Fibroblast of upper back skin (primary cell): ENCODE measurements around the gene UGT1A4.
A peak's percentile ranks its signal among the peaks of the same experiment; 100 is the strongest.
"Not testable (repeated sequence)": the region's sequence is repeated elsewhere in the genome, so short reads cannot be mapped to it uniquely, and the experiment has no call there.

Experiments used
- DNase-seq: peaks from one replicate; pipeline ENCODE4 v3.0.0-alpha.2; 2013

UGT1A4 gene

DNA sequence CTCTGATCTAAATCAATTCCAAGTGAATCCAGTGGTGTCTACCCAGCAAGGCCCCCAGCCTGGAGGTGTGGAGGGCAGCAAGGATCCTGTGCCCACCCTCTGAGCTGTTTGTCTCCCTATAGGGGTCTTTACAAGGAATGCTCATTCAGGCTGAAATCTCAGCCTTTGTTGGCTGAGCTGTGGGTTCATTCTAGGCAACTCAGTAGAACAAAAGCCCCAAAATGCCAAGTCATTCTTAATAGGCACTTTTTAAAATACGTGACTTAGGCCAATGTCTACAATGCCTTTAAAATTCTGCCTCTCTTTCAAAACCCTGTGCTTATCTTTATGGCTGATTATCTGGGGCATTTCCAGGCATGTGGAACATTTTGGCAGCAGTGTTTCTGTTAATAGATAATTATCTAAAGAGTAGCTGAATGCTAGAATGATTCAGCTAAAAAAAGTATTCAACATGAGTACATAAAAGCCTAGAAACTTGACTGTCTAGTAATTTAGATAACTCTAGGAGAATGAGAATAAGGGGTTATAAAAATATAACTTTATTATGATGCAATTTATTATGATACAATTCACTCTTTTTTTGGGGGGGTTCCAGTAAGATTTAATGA is 18.4 kb upstream of the UGT1A4 start:
- peak; percentile 24 for DNase-seq

- not testable (repeated sequence) for DNase-seq
Measured at GRCh38 chr2:233700842-233701241, 17.7 kb upstream of the UGT1A4 start.

- no peak for DNase-seq
Measured at GRCh38 chr2:233702238-233702637, 16.3 kb upstream of the UGT1A4 start.

DNA sequence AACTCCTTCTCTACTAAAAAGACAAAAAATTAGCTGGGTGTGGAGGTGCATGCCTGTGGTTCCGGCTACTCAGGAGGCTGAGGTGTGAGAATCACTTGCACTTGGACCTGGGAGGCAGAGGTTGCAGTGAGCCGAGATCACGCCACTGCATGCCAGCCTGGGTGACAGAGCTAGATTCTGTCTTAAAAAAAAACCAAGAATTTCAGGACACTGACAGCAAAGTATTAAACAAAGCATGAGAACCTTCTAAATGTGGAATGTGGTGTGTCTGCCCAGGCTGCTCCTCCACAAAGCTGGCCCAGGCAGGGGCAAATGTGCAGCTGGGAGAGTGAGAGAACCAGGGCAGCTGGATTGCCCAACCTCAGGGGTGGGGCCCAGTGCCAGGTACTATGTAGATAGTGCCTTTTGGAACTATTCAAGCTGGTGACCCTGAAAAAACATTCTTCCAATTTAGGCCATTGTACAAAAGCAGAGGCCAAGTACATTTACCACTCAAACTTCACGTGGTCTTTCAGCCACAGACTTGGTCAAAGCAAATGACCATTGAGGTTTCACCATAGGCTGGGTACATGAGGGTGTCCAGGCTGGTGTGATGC is 12.5 kb upstream of the UGT1A4 start:
- no peak for DNase-seq

DNA sequence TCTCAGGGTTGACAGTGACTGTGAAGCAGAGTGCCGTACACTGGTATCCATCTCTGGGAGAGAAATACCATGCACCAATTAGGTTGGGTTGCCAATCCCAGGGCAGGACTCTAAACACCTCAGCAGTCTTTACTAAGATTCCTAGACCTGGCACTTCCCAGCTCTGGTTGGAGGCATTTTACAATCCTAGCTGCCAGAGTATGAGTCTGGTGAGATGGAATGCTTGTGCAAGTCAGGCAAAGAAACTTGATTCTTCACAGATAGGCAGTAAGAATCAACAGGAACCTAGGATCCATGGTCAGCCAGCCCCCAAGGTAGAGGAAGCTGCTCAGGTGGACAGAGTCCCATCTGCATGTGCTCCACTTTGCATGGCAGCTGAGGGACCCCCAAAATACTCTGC is 11.8 kb upstream of the UGT1A4 start:
- peak; percentile 12 for DNase-seq

- no peak for DNase-seq
Measured at GRCh38 chr2:233707940-233708644, 10.4 kb upstream of the UGT1A4 start.

DNA sequence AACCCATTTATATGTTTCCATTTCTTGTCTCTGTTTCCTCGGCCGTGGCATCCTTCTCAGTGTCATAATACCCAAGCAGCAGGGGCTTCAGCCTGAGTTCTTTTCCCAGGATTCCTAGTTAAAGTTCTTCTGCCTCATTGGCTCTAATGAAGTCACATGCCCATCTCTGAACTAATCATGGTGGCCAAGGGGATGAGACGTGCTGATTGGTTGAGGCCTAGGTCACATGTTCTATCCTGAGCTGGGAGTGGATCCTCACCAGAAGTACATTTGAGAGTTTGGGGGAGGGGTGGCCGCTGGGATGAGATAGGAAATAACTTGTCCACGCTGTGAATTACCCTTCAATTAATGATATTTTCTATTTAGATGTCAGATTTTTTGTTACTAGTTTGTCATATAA is 9.6 kb upstream of the UGT1A4 start:
- no peak for DNase-seq

GRCh38 chr2:233711312-233712008 is 7.1 kb upstream of the UGT1A4 start:
- peak; percentile 75 for DNase-seq

DNA sequence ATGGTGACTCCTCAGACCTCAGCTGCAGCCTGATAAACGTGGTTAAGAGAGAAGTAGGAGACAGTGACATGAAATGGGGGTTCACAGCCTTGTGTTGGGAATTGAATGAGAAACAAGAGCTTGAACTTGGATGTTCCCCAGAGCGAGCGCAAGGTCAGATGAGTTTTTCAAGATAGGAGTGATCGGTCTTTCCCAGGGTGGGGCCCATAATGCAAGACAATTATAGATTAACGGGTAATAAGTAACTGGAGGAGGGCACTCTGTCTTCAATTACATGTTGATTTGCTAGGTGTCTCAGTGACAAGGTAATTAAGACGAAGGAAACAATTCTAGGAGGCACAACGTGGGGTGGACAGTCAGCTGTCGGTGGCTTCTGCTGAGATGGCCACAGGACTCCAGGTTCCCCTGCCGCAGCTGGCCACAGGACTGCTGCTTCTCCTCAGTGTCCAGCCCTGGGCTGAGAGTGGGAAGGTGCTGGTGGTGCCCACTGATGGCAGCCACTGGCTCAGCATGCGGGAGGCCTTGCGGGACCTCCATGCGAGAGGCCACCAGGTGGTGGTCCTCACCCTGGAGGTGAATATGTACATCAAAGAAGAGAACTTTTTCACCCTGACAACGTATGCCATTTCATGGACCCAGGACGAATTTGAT is 5.8 kb upstream of the UGT1A4 start, which contains the start of gene UGT1A5:
TSS of gene UGT1A5 (plus strand) at position 297 of the 651 bp plus-strand sequence. CDS start at position 382, 85 bp downstream.
- no peak for DNase-seq

- DNase-seq = no peak
Measured at GRCh38 chr2:233713262-233713615, 5.3 kb upstream of the UGT1A4 start.

DNA sequence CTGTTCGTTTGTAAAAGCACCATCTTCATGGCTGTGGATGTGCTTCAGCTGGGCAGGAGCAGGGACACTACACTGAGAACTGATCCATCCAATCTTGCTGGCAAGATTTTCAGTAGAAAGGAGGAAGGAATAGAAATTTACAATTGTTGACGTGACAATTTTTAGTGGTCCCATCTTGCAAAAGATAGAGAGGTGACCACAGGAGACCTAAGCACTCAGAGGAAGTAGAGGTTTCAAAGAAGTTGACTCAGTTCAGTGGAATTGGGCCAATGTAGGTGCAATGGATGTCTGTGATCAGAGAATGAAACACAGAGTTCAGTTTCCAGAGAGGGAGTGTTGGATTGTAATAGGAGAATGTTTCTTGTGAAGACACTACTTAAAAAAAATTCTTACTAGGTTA is 4.4 kb upstream of the UGT1A4 start:
- no peak for DNase-seq

DNA sequence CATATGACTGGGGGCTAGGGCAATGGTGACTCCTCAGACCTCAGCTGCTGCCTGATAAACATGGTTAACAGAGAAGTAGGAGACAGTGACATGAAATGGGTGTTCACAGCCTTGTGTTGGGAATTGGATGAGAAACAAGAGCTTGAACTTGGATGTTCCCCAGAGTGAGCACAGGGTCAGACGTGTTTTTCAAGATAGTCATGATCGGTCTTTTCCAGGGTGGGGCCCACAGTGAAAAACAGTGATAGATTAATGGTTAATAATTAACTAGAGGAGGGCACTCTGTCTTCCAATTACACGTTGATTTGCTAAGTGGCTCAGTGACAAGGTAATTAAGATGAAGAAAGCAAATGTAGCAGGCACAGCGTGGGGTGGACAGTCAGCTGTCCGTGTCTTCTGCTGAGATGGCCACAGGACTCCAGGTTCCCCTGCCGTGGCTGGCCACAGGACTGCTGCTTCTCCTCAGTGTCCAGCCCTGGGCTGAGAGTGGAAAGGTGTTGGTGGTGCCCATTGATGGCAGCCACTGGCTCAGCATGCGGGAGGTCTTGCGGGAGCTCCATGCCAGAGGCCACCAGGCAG is 10.3 kb downstream of the UGT1A4 start, which contains the start of gene UGT1A3:
TSS of gene UGT1A3 (plus strand) at position 320 of the 579 bp plus-strand sequence. CDS start at position 405, 85 bp downstream.
- no peak for DNase-seq

DNA sequence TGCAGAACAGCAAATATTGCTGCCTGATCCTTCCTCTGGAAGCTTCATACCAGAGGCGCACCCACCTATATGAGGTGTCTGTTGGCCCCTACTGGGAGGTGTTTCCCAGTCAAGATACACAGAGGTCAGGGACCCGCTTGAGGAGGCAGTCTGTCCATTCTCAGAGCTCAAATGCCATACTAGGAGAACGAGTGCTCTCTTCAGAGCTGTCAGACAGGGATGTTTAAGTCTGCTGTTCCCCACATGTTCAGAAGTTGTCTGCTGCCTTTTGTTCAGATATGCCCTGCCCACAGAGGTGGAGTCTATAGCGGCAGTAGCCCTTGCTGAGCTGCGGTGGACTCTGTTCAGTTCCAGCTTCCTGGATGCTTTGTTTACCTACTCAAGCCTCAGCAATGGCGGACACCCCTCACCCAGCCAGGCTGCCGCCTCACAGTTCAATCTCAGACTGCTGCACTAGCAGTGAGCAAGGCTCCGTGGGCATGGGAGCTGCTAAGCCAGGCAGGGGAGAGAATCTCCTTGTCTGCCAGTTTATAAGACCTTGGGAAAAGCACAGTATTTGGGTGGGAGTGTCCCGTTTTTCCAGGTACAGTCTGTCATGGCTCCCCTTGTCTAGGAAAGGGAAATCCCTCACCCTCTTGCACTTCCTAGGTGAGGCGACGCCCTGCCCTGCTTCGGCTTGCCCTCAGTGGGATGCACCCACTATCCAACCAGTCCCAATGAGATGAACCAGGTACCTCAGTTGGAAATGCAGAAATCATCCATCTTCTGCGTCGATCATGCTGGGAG is 18.5 kb downstream of the UGT1A4 start:
- DNase-seq = not testable (repeated sequence)

DNA sequence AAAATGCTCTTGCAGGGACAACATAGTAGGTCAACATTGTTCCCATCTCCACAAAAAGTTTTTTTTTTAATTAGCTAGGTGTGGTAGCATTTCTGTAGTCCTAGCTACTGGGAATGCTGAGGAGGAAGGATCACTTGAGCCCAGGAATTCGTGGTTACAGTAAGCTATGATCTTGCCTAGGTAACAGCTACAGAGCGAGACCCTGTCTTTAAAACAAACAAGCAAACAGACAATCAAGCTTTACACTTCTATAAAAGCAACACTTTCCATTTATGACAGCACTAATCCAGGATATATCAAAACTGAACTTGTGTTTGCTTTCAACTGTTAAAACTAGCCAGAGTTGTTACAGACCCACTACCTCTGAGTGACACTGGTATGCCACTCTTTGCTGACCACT is 22.3 kb downstream of the UGT1A4 start:
- DNase-seq = no peak

DNA sequence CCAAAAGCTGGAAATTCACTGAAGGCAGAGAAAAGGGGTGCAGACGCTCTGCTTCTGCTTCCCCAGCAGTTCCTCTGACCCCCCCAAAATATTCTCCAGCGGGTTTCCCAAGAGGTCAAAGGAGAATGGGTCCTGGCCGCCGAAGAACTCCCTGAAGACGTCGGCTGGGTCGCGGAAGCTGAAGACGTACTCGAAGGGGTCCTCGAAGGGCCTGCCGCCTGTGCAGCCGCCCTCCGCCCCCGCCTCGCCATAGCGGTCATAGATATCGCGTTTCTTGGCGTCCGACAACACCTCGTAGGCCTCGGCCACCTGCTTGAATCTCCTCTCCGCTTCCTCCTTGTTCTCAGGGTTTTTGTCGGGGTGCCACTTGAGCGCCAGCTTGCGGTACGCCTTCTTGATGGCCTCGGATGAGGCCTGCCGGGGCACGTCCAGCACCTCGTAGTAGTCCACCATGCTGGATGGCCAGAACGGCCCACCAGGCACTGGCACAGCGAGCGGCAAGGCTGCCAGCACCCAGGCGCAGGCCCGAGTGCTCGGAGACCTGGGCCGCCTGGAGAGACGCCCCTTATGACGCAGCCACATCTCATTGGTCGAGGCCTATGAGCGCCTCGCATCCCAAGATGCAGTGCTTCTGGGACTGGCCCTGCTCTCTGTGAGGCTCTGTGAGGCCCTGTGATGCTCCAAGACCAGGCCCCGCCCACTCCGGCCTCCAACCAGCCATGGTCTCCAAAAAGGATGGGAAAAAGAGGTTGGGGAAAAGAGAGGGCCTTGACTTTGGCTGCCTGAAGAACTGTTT is 25.1 kb downstream of the UGT1A4 start:
- DNase-seq = no peak

DNA sequence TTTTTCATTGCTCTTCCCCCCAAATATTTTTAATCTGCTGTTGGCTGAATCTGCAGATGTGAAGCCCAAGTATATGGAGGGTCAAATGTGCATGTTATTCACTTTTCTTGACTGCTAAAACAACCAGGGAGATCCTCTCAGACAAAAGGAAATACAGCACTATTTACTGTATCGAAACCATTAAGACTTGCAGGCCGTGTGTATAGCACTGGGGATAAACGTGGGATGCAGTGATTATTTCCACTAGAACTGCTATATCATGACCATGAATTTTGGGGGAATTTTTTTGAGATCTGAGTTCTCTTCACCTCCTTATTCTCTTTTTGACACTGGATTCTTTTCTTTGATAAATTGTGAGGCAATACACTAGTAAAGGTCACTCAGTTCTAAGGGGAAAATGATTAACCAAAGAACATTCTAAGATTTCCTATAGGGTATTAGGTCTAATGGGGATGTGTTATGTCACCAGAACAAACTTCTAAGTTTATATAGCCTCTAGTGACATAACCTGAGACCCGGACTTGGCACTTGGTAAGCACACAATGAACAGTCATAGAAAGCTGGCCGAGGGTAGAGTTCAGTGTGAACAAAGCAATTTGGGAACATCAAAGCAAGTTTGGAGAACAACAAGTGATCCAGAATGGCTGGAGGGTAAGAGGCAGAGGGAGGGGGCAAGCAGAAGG is 26.7 kb downstream of the UGT1A4 start:
- DNase-seq = no peak

DNA sequence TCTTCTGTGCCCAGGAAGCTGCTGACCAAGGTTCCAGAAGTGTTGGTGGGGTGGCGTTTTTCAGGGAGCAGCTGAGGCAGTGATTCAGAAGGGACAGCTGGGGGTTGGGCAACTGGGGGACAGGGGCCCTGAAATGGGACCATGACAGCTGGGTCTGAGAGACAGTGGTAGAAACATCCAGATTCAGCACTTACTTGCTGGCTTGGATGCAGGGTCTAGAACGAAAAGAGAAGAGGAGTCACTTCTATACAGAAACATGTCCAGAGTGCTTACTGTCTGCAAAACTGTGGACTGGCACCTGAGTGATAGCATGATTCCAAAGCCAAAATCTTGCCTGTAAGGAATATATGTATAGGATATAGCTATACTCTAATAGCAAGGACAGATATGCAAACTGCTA is 27.3 kb downstream of the UGT1A4 start:
- not testable (repeated sequence) for DNase-seq

- no peak for DNase-seq
Measured at GRCh38 chr2:233746475-233747282, 28.1 kb downstream of the UGT1A4 start.

- no peak for DNase-seq
Measured at GRCh38 chr2:233747283-233747544, 28.7 kb downstream of the UGT1A4 start.

- not testable (repeated sequence) for DNase-seq
Measured at GRCh38 chr2:233750689-233751088, 32.2 kb downstream of the UGT1A4 start.
